ENCODE results near the gene CIITA. TPM values are rescaled to one million over a fixed set of nuclear protein-coding genes. Genes with fewer than 3 reads are reported as not detected.

CIITA gene
- total RNA-seq, 1 experiment from 2014 or later = 0.26 TPM

GRCh38 chr16:10920726-10921427, 43.9 kb downstream of the CIITA start:
- ChIA-PET POLR2A (no interaction called here), CTCF (no interaction called here)
- Mint-ChIP-seq H3K27ac (no peak overlapping the region), H3K4me1 (peaks cover 9% of the 10 kb centered on the region; the same call in 1 of the 2 replicates), H3K9me3 (no peaks in the 10 kb centered on the region), H3K4me3 (no peak overlapping the region), H3K36me3 (no peaks in the 10 kb centered on the region), H3K27me3 (ENCODE audit: low read depth) (no peaks in the 10 kb centered on the region; the same call in 1 of the 2 replicates)
- TF ChIP-seq CREM (CRISPR knock-in tag; IDR thresholded peaks at IDR 0.05) (no peak), JAZF1 (CRISPR knock-in tag; IDR thresholded peaks at IDR 0.05) (no peak), ZNF425 (CRISPR knock-in tag; conservative IDR thresholded peaks at IDR 0.05) (no peak), ZNF219 (CRISPR knock-in tag; IDR thresholded peaks at IDR 0.05; ENCODE audit: borderline replicate concordance) (no peak), ZSCAN18 (CRISPR knock-in tag; IDR thresholded peaks at IDR 0.05) (no peak), SMAD3 (CRISPR knock-in tag; IDR thresholded peaks at IDR 0.05; ENCODE audit: borderline replicate concordance) (no peak), MLX (CRISPR knock-in tag; IDR thresholded peaks at IDR 0.05) (no peak), MYBL2 (CRISPR knock-in tag; IDR thresholded peaks at IDR 0.05) (no peak), NFATC4 (CRISPR knock-in tag; IDR thresholded peaks at IDR 0.05) (no peak), NFYB (CRISPR knock-in tag; conservative IDR thresholded peaks at IDR 0.05; ENCODE audit: low read depth) (no peak), ATF2 (CRISPR knock-in tag; IDR thresholded peaks at IDR 0.05; ENCODE audit: borderline replicate concordance, low read depth) (no peak), SMAD4 (CRISPR knock-in tag; IDR thresholded peaks at IDR 0.05) (no peak), EMX1 (CRISPR knock-in tag; IDR thresholded peaks at IDR 0.05) (no peak)
- ATAC-seq = no peak
- no peak for DNase-seq (ENCODE audit: low spot score)

- Mint-ChIP-seq H3K4me3 (no peak overlapping the region), H3K9me3 (no peaks in the 10 kb centered on the region), H3K4me1 (peaks cover 9% of the 10 kb centered on the region; the same call in 1 of the 2 replicates), H3K27me3 (ENCODE audit: low read depth) (no peaks in the 10 kb centered on the region; the same call in 1 of the 2 replicates), H3K36me3 (no peaks in the 10 kb centered on the region), H3K27ac (no peak overlapping the region)
- ATAC-seq (no peak), DNase-seq (ENCODE audit: low spot score) (no peak)
- ChIA-PET POLR2A (no interaction called here), CTCF (no interaction called here)
- TF ChIP-seq NFYB (CRISPR knock-in tag; conservative IDR thresholded peaks at IDR 0.05; ENCODE audit: low read depth) = no peak
- TF ChIP-seq ZNF219 (CRISPR knock-in tag; IDR thresholded peaks at IDR 0.05; ENCODE audit: borderline replicate concordance) = no peak
- no peak for TF ChIP-seq CREB1 (CRISPR knock-in tag; IDR thresholded peaks at IDR 0.05)
- no peak for TF ChIP-seq RELA (CRISPR knock-in tag; IDR thresholded peaks at IDR 0.05; ENCODE audit: borderline replicate concordance)
- TF ChIP-seq OVOL2 (CRISPR knock-in tag; IDR thresholded peaks at IDR 0.05; ENCODE audit: borderline replicate concordance) = no peak
- no peak for TF ChIP-seq ZBTB43 (CRISPR knock-in tag; IDR thresholded peaks at IDR 0.05)
- TF ChIP-seq SMAD3 (CRISPR knock-in tag; IDR thresholded peaks at IDR 0.05; ENCODE audit: borderline replicate concordance) = no peak
- TF ChIP-seq JUN (CRISPR knock-in tag; IDR thresholded peaks at IDR 0.05) = no peak
- no peak for TF ChIP-seq ZNF396 (CRISPR knock-in tag; IDR thresholded peaks at IDR 0.05; ENCODE audit: borderline replicate concordance)
- no peak for TF ChIP-seq ETV6 (CRISPR knock-in tag; IDR thresholded peaks at IDR 0.05)
- TF ChIP-seq CBFB (CRISPR knock-in tag; IDR thresholded peaks at IDR 0.05; ENCODE audit: low read depth) = no peak
- TF ChIP-seq TP53 (CRISPR knock-in tag; IDR thresholded peaks at IDR 0.05) = no peak
- no peak for TF ChIP-seq PRRX2 (CRISPR knock-in tag; IDR thresholded peaks at IDR 0.05)
- TF ChIP-seq KAT7 (CRISPR knock-in tag; IDR thresholded peaks at IDR 0.05; ENCODE audit: borderline replicate concordance) = no peak
- no peak for TF ChIP-seq ESRRA (CRISPR knock-in tag; IDR thresholded peaks at IDR 0.05; ENCODE audit: borderline replicate concordance)
- no peak for TF ChIP-seq FOXP1 (CRISPR knock-in tag; IDR thresholded peaks at IDR 0.05; ENCODE audit: borderline replicate concordance)
- TF ChIP-seq ZMAT4 (CRISPR knock-in tag; IDR thresholded peaks at IDR 0.05) = no peak
Observed at GRCh38 chr16:10921536-10922327, 44.7 kb downstream of the CIITA start.
